Endothelial cell of umbilical vein (primary cell): ENCODE measurements around the gene CCR3.

Experiments
- EZH2 ChIP-seq: IDR thresholded peaks from 2 replicates; pipeline ENCODE4 v1.6.1; 2012; ENCODE audit warnings: borderline replicate concordance, low read depth, mild to moderate bottlenecking, moderate library complexity, low read length, inconsistent platforms; ENCODE audit not compliant: severe bottlenecking
- FOS ChIP-seq: IDR thresholded peaks from 2 replicates; pipeline ENCODE4 v1.6.1; 2011; ENCODE audit warnings: mild to moderate bottlenecking, low read length, moderate library complexity, borderline replicate concordance; ENCODE audit not compliant: insufficient read depth
- GATA2 ChIP-seq: IDR thresholded peaks from 2 replicates; pipeline ENCODE4 v1.7.0; 2011; ENCODE audit warnings: low read depth, mild to moderate bottlenecking, moderate library complexity, mixed read lengths, low read length; ENCODE audit not compliant: insufficient read length, insufficient read depth
- JUN ChIP-seq: IDR thresholded peaks from 2 replicates; pipeline ENCODE4 v1.6.1; 2011; ENCODE audit warnings: borderline replicate concordance, low read depth; ENCODE audit not compliant: insufficient read length, insufficient read depth
- MAX ChIP-seq: IDR thresholded peaks from 2 replicates; pipeline ENCODE4 v1.6.1; 2011; ENCODE audit not compliant: insufficient read depth, insufficient read length
- MYC ChIP-seq: IDR thresholded peaks from one replicate; pipeline ENCODE4 v1.6.1; 2011; ENCODE audit warnings: mild to moderate bottlenecking, low read depth, low read length
- POLR2A ChIP-seq: IDR thresholded peaks from 2 replicates; pipeline ENCODE4 v1.6.1; 2012; ENCODE audit warnings: low read depth, mild to moderate bottlenecking, control low read depth, low read length
- POLR2AphosphoS5 ChIP-seq: IDR thresholded peaks from 2 replicates; pipeline ENCODE4 v1.6.1; 2012; ENCODE audit warnings: low read depth, mild to moderate bottlenecking, control low read depth, low read length, moderate library complexity; ENCODE audit not compliant: insufficient read depth
- TF ChIP-seq, protein P1 (sequence below), 2 donors: IDR thresholded peaks; 1 replicate in 1 of 2; 2 replicates in 1 of 2; pipeline ENCODE4 v1.5.1; 2011; ENCODE audit warnings: low read length in 2 of 2, mild to moderate bottlenecking in 2 of 2, moderate library complexity in 2 of 2, control low read depth in 1 of 2, inconsistent platforms in 1 of 2, low read depth in 1 of 2; ENCODE audit not compliant: insufficient read depth in 1 of 2; ENCODE audit errors: extremely low read depth in 1 of 2

DNA sequence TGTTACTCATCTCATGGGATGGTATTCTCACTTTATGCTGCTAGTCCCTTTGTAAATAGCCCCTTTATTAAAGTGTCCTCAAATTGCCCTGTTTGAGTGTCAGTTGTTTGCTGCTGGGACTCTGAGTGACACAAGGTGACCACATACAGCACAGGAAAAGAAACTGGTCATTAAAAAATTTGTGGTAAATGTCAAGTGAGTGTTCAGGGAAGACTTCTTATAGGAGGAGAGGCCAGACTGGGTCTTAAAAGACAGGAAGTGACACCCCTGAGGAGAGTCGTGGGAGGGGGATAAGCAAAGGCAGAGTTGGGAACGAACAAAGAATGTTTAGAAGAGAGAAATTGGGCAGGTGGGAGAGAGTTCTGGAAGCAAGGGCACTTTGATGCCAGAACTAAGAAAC, 35.2 kb downstream of the CCR3 start:
- TF ChIP-seq POLR2A = no peak
- TF ChIP-seq, protein P1, sequence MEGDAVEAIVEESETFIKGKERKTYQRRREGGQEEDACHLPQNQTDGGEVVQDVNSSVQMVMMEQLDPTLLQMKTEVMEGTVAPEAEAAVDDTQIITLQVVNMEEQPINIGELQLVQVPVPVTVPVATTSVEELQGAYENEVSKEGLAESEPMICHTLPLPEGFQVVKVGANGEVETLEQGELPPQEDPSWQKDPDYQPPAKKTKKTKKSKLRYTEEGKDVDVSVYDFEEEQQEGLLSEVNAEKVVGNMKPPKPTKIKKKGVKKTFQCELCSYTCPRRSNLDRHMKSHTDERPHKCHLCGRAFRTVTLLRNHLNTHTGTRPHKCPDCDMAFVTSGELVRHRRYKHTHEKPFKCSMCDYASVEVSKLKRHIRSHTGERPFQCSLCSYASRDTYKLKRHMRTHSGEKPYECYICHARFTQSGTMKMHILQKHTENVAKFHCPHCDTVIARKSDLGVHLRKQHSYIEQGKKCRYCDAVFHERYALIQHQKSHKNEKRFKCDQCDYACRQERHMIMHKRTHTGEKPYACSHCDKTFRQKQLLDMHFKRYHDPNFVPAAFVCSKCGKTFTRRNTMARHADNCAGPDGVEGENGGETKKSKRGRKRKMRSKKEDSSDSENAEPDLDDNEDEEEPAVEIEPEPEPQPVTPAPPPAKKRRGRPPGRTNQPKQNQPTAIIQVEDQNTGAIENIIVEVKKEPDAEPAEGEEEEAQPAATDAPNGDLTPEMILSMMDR (IDR thresholded peaks at IDR 0.05; ENCODE audit: extremely low read depth in 1 of 2, insufficient read depth in 1 of 2, low read depth in 1 of 2, low read length in 2 of 2) = no peak
- TF ChIP-seq POLR2AphosphoS5 = no peak
- TF ChIP-seq EZH2 = no peak
- no peak for TF ChIP-seq FOS
- no peak for TF ChIP-seq MAX
- TF ChIP-seq JUN = no peak
- TF ChIP-seq GATA2 = no peak
- TF ChIP-seq MYC = no peak
